HG03469 (cell line): ENCODE measurements around the gene PARD3B.

Experiments
- ATAC-seq: cut with Tn5 transposase; IDR thresholded peaks from one replicate; pipeline ENCODE4 v1.9.1; 2021; ENCODE audit warnings: mild to moderate bottlenecking, moderate library complexity, moderate number of reproducible peaks; ENCODE audit not compliant: unreplicated experiment

Gene PARD3B

DNA sequence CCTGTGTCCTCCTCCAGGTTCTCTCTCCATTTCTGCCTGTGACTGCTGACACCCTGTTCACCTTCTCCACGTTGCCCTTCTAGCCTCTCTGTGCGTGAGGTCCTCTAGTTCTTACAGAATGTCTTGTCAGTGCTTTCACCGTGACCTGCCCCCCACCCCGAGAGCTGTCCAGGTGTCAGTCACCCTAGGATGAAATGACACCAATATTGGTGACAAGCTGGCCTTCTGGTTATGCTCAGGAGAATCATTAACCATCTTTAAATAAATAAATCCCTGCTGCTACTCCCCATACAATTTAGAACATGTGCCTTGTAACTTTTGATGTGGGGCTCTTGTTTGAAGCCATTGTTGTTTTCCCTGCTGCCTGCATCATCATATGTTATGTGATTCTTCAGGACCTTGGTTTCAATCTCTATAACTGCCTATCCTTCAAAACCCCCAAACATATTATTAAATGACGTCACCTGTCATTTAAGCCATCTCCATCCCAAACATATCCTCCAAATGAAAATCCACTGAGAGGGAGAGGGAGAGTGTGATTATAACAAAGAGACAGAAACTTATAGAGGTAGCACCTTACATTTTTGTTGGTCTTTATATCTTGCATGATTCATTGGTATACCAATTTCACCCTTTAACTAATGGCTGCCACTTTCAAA lies 496.3 kb downstream of the PARD3B start:
- ATAC-seq = no peak

DNA sequence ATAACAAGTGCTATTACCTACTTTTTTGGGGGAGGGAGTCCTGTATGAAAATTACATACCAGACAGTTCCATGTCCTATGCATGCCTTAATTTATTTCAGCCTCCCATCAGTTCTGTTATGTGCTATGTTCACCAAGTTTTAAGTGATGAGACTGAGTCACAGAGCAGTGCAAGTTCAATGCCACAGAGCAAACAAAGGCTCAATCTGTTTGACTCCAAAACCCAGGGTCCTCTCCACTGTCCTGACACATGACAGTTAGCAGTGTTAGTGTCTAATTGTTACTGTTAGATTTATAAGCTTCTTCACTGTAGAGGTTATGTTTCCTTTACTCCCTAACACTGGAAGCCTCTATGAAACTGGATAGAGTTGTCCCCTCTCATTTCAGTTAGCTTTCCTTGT lies 498.0 kb downstream of the PARD3B start:
- ATAC-seq = no peak

DNA sequence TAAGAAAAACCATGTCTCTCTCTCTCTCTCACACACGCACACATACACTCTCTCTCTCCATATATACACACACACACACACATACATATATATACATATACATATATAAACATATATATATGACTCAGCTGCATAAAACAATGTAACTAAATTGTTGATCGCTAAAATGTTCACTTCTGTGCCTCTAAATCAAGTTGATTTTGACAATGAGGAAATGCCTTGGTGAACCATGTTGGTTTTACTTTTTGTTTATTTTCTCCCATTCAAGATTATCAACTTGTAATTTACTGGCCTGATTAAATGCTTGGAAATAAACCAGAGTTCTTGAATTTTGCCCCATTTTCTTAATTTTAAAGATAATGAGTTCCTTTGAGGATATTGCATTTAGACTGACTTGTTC lies 500.4 kb downstream of the PARD3B start:
- no peak for ATAC-seq

DNA sequence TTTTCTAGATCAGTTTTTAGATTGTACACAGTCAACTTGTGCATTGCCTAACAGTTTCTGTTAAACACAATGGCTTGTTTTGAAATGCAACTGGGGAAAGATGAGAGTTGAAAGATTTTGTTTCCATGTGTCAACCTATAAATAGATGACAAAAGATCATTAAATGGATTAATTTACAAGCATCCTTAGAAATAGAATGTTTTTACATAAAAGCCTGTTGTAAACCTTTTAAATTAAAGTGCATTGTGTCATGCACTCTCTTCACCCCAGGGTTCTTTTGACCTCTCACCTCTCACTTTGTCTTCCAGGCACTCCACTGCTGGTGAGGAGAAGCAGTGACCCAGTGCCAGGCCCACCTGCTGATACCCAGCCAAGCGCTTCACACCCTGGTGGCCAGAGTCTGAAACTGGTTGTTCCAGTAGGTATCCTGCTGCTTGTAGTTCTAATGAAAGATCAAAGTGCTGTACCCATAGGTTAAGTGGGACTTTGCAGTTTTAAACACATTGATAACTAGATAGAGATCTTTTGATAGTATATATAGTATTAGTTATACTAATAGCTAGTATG lies 502.1 kb downstream of the PARD3B start:
- ATAC-seq = no peak

DNA sequence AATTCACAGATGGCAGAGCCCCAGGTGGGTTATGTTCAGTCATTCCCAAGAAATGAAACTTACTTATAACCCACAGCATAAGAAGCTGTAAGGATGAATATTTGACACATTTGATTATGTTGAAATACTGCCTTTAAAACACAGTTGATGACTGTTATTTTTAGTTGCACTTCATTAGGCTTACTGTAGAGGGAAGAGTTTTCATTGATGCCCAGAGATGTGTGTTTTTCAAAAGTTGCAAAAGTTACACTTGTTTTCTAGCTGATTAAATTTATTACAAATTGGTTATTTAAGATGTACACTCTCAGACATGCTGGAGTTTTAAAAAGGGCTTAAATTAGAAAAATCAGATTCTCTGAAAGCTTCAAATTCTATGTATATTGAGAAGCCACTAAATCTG lies 506.1 kb downstream of the PARD3B start:
- ATAC-seq = no peak

DNA sequence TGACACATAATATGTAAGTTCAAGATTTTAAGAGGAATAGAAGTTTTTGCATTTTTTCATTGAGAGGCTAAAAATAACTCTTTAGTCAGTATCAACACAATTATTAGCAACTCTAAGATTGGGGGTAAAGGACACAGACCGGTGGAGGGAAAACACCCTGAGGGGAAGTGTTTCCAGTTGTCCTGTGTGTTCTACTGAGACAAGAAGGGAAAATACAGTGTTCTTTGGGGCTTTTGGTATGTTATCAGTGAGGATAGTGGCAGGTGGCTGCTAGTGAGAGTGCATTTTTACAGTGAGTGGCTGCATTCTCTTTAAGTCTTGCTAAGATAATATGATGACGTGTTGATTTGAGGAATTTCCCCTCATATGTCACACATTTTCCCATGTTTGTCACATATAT lies 507.5 kb downstream of the PARD3B start:
- ATAC-seq = no peak

DNA sequence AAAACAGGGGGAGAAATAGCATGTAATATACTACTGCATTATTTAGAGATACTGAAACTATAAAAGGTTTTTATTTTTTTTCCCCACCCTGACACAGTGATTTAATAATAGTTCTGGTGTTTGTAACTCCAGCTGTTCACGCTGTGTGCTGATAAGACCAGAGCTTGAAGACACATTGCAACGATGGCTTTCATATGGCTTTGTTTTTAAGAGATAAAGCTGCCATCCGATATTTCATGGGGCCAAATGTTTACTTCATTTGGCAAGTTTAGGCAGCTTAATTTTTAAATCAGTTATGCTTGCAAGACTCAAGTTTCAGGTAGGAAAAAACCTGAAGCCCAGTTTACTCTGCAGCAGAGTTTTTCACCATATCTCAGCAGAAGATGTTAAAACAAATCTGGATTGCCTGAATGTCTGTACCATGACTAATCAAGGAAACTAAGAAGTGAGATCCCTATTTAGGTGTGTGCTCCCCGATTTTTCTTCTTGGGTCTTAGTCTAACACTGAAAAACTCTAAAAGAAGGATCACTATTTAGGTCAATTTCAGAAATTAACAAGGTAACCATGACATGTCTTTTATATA lies 508.6 kb downstream of the PARD3B start:
- no peak for ATAC-seq

DNA sequence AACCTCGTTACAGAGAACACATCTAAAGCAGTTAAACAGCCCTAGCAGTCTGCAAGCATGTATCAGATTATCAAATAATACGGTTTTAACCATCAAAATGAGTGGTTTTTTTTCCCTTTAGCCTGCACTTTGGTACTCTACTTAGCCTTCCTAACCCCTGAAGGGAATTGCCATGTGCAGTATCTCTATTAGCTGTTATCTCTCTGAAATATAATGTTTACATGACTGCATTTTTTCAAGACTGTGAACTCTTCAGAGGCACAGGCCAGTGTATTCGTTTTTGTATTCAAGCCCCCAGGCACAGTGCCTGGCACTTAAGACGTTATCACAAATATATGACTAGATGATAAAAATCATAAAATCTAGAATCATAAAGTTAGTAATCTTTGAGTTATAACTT lies 509.5 kb downstream of the PARD3B start:
- ATAC-seq = no peak

DNA sequence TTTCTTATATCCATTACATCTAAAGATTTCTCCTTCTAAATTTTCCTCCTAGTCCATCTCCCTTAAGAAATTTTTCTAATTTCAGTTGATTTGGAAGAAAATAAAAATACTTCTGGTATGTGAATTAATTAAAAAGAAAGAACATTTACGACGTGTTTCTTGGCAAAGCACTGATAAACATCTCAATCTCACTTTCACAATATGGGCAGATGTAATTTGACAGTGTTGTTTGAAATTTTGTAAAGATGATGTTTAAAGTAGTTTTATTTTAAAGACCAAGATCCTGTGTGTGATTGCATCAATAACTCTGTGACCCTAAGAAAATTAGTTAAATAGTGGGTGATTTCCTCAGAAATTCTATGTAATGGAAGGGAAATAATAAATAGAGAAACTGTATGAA lies 510.0 kb downstream of the PARD3B start:
- no peak for ATAC-seq

DNA sequence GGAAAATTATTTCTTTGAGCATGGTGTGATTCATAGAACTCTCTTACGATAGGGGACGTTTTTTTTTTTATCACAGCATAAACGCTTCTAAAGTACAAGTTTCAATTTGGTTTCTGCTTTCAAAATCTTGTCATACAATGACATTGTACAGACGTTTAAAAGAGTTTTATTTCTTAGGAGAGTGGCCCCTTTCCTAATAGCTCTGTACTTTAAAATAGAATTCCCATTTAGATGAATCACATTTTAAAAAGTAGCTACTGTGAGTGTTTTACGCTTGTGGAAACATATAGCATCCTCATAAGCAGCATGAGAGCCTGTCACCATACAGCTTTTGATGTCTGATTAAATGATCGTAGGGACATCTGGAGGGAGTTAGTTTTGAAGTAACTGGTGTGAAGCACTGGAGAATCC lies 510.9 kb downstream of the PARD3B start:
- ATAC-seq = no peak

DNA sequence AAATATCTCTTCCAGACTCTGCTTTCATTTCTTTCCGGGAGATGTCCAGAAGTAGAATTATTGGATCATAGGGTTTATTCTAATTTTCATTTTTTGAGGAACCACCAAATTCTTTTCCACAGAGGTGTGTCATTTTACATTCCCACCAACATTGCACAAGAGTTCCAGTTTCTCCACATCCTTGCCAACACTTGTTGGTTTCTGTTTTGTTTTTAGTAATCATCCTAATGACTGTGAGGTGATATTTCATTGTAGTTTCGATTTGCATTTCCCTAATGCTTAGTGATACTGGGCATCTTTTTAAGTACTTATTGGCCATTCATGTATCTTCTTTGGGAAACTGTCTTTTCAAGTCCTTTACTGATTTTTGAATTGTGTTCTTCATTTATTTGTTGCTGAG lies 513.1 kb downstream of the PARD3B start:
- ATAC-seq = no peak

DNA sequence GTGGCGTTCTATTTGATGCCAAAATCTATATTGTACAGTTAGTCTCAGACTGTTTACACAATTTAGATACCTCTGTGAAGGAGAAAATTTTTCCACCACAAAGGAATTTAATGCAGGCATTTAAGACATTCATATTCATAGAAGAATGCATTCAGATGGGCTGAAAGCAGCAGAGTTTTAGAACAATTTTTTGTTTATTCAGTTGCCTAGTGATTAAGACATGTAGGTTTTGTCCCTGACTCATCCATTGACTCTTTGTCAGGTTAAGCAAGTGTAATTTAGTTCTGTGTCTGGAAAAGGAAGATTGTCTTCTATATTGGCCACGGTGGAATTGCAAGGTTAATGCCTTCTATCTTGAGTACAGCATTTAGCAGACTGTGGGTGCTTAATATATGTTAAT lies 515.0 kb downstream of the PARD3B start:
- ATAC-seq = no peak

DNA sequence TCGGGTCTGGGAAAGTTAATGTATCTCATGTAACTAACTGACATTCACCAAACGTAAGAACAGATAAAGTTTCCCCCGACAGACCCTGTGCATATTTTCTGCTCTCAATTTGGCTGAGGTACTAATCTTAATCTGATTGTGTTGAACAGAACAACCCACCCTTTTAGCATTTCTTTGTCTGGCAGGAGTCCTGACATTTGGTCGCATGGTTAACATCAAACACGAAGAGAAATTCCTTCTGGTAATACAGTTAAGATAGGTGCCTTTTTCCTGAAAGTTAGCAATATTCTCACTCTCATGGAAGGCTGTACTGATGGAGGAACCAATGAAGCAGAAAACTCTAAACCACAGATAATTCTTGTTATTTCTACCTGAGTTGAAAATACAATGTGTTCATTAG lies 520.8 kb downstream of the PARD3B start:
- no peak for ATAC-seq

DNA sequence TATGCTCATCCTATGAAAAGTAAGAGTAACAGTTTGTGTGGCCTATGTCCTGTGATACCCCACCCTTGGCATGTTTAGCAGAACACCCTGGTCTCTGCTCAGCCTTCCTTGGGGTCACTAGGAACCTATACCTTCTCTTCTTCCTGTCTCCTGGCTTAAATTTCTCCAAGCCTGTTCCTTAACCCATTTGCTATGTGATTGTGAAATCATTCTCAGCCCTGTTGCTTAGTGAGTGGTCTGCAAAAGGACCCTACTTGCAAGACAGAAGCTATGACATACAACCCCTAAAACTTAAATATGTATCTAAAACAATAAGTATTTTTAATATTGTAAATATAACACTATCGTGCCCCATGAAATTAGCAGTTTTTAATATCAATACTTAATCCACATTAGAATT lies 524.7 kb downstream of the PARD3B start:
- no peak for ATAC-seq

DNA sequence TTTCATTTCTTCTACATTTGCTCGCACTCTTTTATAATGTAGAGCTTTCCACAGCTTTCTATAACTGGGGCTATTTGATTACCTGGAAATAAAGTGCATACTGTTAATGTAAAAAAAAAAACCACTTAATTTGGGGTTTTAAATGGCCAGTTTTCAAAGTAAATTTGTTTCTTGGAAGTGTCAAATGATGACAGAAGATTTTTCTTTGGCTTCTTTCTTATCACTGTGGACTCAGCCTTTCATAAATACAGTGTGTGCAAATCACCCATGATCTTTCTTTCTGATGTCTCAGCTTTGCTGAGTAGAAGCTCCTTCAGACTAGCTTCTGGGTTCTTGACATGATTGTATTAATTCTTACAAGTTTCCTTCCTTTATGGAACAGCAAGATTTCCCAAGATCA lies 525.6 kb downstream of the PARD3B start:
- ATAC-seq = no peak

DNA sequence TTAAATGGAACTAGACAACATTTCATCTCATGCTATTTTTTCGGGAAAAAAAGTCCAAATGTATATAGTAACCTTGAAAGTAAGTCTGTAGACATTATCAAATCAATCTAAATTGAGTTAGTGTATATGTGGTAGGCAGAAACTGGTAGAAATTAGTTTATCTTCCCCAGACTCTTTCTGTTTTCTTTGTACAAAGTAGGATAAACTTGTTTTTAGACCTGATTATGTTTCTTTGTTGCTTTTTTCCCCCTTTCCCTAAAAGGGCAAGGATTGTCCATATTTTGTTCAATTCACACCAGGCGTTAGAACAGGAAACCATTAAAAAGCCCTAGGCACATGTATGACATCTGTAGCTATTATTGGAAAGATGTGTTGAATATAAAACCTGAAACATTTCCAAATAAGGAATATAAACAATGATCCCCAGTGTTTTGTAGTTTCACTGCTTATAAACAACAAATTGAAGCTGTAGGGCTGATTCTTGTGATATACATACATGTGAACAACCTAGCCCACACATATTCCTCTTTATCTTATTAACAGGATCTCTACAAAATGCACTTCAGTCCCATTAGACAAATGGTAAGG lies 528.3 kb downstream of the PARD3B start:
- no peak for ATAC-seq

DNA sequence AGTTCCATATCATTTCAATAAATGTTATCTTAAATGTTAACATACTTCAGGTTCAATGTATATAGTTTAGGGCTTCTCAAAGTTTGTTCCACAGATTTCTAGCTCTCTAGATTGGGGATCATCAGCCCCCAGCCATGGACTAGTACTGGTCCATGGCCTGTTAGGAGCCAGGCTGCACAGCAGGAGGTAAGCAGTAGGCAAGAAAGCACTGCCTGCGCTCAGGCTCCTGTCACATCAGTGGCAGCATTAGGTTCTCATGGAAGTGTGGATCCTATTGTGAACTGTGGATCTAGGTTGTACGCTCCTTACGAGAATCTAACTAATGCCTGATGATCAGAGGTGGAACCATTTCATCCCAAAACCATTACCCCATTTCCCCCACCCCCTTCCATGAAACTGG lies 531.1 kb downstream of the PARD3B start:
- no peak for ATAC-seq

DNA sequence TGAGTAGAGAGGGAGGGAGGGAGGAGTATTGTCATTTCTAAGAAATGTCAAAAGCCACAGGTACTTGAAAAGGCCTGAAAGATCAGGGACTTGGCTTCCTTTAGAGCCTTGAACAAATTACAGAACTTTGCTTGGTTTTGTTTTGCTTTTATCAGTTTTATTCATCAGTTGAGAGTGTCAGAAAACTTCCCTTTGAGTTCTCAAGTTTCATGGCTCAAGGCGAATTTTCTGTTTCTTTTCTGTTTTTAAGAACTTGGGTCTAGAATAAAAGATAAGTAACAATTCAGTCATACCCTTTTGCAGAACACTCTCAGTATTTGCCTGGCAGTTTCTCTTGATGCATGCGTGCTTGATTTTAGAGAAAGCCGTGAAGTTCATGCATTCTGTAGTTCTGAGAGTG lies 531.9 kb downstream of the PARD3B start:
- no peak for ATAC-seq

DNA sequence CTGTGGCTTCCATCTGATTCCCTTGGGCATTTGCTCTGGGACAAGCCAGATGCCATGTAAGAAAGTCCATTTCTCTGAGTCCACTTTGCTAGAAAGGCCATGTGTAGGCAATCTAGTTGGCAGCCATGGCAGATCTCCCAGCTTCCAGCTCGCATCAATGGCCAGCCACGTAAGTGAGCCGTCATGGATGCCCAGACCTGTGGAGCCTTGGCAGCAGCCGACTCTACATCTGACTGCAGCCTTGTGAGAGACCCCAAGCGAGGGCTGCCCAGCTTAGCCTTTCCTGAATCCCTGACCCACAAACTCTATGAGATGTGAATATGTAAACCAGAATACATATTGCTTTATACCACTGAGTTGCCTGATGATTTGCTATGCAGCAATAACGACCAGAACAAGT lies 533.5 kb downstream of the PARD3B start:
- no peak for ATAC-seq

DNA sequence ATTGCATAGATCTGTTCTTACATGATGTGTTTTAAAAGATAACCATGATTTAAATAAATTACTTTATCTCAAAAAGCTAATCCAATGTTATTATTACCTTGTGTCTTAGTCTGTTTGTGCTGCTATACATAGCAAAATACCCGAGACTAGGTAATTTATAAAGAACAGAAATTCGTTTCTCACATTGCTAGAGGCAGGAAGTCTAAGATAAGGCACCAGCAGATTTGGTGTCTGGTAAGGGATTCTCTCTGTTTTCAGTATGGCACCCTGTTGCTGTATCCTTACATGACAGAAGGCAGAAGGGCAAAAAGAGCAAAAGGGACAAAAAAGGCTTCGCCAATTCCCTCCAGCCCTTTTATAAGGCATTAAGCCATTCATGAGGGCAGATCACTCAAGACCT lies 533.9 kb downstream of the PARD3B start:
- no peak for ATAC-seq

DNA sequence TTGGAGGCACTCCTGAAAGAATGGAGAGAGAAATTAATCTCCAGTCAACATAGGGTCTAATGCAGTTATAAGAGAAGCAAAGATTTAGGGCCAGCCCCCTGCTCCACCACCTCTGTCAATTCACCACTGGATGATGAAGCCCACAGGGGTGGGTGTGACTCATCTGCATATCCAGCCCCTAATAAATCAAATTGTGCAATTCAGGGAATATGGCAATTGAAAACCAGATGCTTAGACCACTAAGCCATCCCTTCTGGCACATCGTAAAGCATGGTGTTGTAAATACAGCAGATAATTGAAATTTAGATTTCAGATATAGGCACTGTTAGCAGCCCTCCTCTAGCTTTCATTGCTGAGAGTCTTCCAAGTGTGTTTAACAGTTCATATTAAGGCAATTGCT lies 541.4 kb downstream of the PARD3B start:
- no peak for ATAC-seq

DNA sequence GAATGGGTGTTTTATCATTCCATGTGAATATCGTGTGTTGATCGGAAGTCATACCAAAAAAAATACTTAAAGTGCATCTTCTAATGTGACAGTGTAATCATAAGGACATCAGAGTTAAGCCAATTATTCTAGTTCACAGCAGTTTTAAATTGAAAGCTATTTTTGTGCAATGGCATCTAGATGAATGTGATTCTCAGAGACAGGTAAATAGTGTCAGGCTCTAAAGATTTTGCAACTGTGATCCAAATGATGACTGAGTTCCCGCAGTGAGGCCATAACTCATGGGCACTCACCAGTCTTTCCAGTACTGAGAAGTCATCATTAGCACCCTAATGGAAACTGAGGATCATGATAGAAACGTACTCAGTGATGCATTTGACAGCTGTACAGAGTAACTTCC lies 542.6 kb downstream of the PARD3B start:
- no peak for ATAC-seq
